ENCODE measurements around the gene CATSPERD. TPM values are rescaled to one million over a fixed set of nuclear protein-coding genes. Genes with fewer than 3 reads are reported as not detected.

The CATSPERD gene
- polyA plus RNA-seq, 1 donor (not counting 4 experiments of a cell fraction or from before 2014, with no cell fraction given) = not detected

DNA sequence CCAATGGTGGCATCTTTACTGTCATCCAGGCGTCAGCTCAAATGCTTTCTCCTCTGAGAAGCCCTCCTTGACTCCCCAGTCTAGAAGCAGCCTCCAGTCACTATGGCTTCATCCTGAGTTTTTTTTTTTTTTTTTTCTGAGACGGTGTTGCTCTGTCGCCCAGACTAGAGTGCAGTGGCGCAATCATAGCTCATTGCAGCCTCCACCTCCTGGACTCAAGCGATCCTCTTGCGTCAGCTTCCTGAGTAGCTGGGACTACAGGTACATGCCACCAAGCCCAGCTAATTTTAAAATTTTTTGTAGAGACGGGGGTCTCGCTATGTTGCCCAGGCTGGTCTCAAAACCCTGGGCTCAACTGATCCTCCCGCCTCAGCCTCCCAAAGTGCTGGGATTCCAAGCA lies 88.6 kb downstream of the CATSPERD start:
- no peak for FAIRE-seq
- dilution Hi-C loops (cut with MboI; ENCODE audit: extremely low pct_ligation_motif_present, low sequenced_read_pairs) = no loop called here

GRCh38 chr19:5809469-5809868 lies 89.0 kb downstream of the CATSPERD start:
- no peaks in the 10 kb centered on the region for H3K9me1 ChIP-seq (ENCODE audit: control insufficient read depth, extremely low read depth, insufficient read depth, low read length)
- DNase-seq (ENCODE audit: low read depth, low spot score) = no peak
- dilution Hi-C loops (cut with MboI; ENCODE audit: extremely low pct_ligation_motif_present, low sequenced_read_pairs) = no loop called here
- no peaks in the 10 kb centered on the region for H3K36me3 ChIP-seq (ENCODE audit: control insufficient read depth in 2 of 2, extremely low read depth in 1 of 2, insufficient read depth in 2 of 2, low read length in 2 of 2)
- no peak overlapping the region for H3K4me2 ChIP-seq (ENCODE audit: control insufficient read depth, extremely low read depth, insufficient read depth, low read depth, low read length)
- no peak for FAIRE-seq
- H3K79me2 ChIP-seq (ENCODE audit: control insufficient read depth, insufficient read depth, low read length) = no peaks in the 10 kb centered on the region
- no peak overlapping the region for H3K4me3 ChIP-seq (ENCODE audit: control insufficient read depth in 2 of 3, extremely low read depth in 1 of 3, insufficient read depth in 2 of 3, low read depth in 1 of 3, low read length in 3 of 3)
- peaks cover 27% of the 10 kb centered on the region for H3K27me3 ChIP-seq (ENCODE audit: control insufficient read depth, extremely low read depth, insufficient read depth, low read length)
- no peaks in the 10 kb centered on the region for H3K9me3 ChIP-seq (ENCODE audit: control insufficient read depth, low read depth, low read length)
- no peaks in the 10 kb centered on the region for H3K4me1 ChIP-seq (ENCODE audit: control insufficient read depth, extremely low read depth, insufficient read depth, low read length)
- no peak overlapping the region for H3K27ac ChIP-seq (ENCODE audit: control insufficient read depth, insufficient read depth, low read length)
- TF ChIP-seq CTCF (optimal IDR thresholded peaks at IDR 0.05 in 1 of 3, IDR thresholded peaks at IDR 0.05 in 1 of 3, conservative IDR thresholded peaks at IDR 0.05 in 1 of 3; ENCODE audit: extremely low read depth in 1 of 3, insufficient read depth in 2 of 3, low read length in 3 of 3) (no peak), EZH2 (IDR thresholded peaks at IDR 0.05; ENCODE audit: low read length) (no peak)
- H3K9ac ChIP-seq (ENCODE audit: control insufficient read depth, extremely low read depth, insufficient read depth, low read length) = no peak overlapping the region
- H2AFZ ChIP-seq (ENCODE audit: control insufficient read depth, low read length) = no peak overlapping the region
- peaks cover 2% of the 10 kb centered on the region for H4K20me1 ChIP-seq (ENCODE audit: control insufficient read depth, extremely low read depth, insufficient read depth, low read length)

More for the DNA sequence above, 88.6 kb downstream of the CATSPERD start:
- H3K9ac ChIP-seq (ENCODE audit: control insufficient read depth, extremely low read depth, insufficient read depth, low read length) = no peak overlapping the region
- no peak for DNase-seq (ENCODE audit: low read depth, low spot score)
- H3K9me1 ChIP-seq (ENCODE audit: control insufficient read depth, extremely low read depth, insufficient read depth, low read length) = no peaks in the 10 kb centered on the region
- TF ChIP-seq CTCF (optimal IDR thresholded peaks at IDR 0.05 in 1 of 3, IDR thresholded peaks at IDR 0.05 in 1 of 3, conservative IDR thresholded peaks at IDR 0.05 in 1 of 3; ENCODE audit: extremely low read depth in 1 of 3, insufficient read depth in 2 of 3, low read length in 3 of 3) = no peak
- H3K27ac ChIP-seq (ENCODE audit: control insufficient read depth, insufficient read depth, low read length) = no peak overlapping the region
- no peaks in the 10 kb centered on the region for H3K36me3 ChIP-seq (ENCODE audit: control insufficient read depth in 2 of 2, extremely low read depth in 1 of 2, insufficient read depth in 2 of 2, low read length in 2 of 2)
- H3K4me1 ChIP-seq (ENCODE audit: control insufficient read depth, extremely low read depth, insufficient read depth, low read length) = no peaks in the 10 kb centered on the region
- H3K4me3 ChIP-seq (ENCODE audit: control insufficient read depth in 2 of 3, extremely low read depth in 1 of 3, insufficient read depth in 2 of 3, low read depth in 1 of 3, low read length in 3 of 3) = no peak overlapping the region
- no peak overlapping the region for H3K4me2 ChIP-seq (ENCODE audit: control insufficient read depth, extremely low read depth, insufficient read depth, low read depth, low read length)
- no peak overlapping the region for H2AFZ ChIP-seq (ENCODE audit: control insufficient read depth, low read length)
- H3K9me3 ChIP-seq (ENCODE audit: control insufficient read depth, low read depth, low read length) = no peaks in the 10 kb centered on the region
- peaks cover 27% of the 10 kb centered on the region for H3K27me3 ChIP-seq (ENCODE audit: control insufficient read depth, extremely low read depth, insufficient read depth, low read length)
- peaks cover 2% of the 10 kb centered on the region for H4K20me1 ChIP-seq (ENCODE audit: control insufficient read depth, extremely low read depth, insufficient read depth, low read length)
- H3K79me2 ChIP-seq (ENCODE audit: control insufficient read depth, insufficient read depth, low read length) = no peaks in the 10 kb centered on the region
